ENCODE data around the gene SHLD1.
"Not testable (repeated sequence)": the region's sequence is repeated elsewhere in the genome, so short reads cannot be mapped to it uniquely, and the experiment has no call there.

Gene SHLD1

DNA sequence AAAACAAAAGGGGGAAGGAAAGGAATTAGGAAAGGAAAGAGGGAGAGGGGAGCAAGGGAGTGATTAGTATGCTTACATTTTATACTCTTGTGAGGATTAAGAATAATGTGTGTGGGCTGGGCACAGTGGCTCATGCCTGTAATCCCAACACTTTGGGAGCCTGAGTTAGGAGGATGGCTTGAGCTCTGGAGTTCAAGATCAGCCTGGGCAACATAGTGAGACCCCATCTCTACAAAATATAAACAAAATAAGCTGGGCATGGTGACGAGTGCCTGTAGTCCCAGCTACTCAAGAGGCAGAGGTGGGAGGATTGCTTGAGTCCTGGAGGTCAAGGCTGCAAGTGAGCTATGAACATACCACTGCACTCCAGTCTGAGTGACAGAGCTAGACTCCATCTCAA, 47.0 kb downstream of the SHLD1 start:
- no peak for DNase-seq (ENCODE audit: low read depth)
- H3K4me3 ChIP-seq (ENCODE audit: control insufficient read depth, low read depth, low read length) = no peak overlapping the region
- TF ChIP-seq, protein P1, sequence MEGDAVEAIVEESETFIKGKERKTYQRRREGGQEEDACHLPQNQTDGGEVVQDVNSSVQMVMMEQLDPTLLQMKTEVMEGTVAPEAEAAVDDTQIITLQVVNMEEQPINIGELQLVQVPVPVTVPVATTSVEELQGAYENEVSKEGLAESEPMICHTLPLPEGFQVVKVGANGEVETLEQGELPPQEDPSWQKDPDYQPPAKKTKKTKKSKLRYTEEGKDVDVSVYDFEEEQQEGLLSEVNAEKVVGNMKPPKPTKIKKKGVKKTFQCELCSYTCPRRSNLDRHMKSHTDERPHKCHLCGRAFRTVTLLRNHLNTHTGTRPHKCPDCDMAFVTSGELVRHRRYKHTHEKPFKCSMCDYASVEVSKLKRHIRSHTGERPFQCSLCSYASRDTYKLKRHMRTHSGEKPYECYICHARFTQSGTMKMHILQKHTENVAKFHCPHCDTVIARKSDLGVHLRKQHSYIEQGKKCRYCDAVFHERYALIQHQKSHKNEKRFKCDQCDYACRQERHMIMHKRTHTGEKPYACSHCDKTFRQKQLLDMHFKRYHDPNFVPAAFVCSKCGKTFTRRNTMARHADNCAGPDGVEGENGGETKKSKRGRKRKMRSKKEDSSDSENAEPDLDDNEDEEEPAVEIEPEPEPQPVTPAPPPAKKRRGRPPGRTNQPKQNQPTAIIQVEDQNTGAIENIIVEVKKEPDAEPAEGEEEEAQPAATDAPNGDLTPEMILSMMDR (IDR thresholded peaks at IDR 0.05; ENCODE audit: control insufficient read depth, insufficient read depth, low read depth, low read length, missing control alignments) = no peak

GRCh38 chr20:5797843-5798462, 47.8 kb downstream of the SHLD1 start:
- TF ChIP-seq, protein P1 (IDR thresholded peaks at IDR 0.05; ENCODE audit: control insufficient read depth, insufficient read depth, low read depth, low read length, missing control alignments) = no peak
- DNase-seq (ENCODE audit: low read depth) = no peak
- no peak overlapping the region for H3K4me3 ChIP-seq (ENCODE audit: control insufficient read depth, low read depth, low read length)

- not testable (repeated sequence) for H3K4me3 ChIP-seq (ENCODE audit: control insufficient read depth, low read depth, low read length); DNase-seq (ENCODE audit: low read depth)
These were observed 53.6 kb downstream of the SHLD1 start for GRCh38 chr20:5803754-5804303.

DNA sequence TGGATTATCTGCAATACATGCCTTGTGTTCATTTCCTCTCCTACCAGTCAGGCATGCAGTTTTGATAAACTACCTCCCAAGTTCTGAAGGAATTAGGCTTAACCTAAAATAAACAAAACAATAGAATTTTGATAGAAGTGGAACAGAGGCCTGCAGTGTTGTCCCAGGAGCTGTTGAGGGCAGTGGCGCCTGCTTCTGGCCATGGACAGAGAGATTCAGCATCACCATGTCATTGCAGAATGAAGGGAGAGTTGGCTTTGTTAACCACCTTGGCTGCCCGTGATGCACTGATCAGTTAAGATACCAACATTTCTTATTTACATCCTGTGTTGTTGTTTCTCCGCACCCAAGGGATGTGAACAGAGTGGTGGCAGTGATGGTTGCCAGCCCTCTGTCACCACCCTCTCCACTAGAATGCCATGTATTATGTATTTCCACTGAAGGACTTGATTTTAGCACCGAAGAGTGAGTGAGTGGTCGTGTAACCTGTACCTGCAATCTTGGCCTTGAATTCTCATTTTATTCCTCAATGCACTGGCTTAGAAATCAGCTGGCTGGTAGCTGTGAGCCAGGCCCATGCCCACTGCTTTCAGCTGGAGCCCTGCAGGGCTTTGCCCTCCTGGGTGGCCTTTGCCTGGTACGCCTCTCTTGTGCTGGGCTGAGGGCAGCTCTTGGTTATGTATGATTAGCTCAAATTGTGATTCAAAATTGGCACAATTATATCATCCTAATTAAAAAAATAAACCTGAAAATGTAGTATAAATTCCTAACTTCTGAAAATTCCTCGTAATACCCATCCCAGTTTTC, 56.5 kb downstream of the SHLD1 start:
- TF ChIP-seq, protein P1 (IDR thresholded peaks at IDR 0.05; ENCODE audit: control insufficient read depth, insufficient read depth, low read depth, low read length, missing control alignments) = peak; percentile 21
- no peak overlapping the region for H3K4me3 ChIP-seq (ENCODE audit: control insufficient read depth, low read depth, low read length)
- DNase-seq (ENCODE audit: low read depth) = no peak

DNA sequence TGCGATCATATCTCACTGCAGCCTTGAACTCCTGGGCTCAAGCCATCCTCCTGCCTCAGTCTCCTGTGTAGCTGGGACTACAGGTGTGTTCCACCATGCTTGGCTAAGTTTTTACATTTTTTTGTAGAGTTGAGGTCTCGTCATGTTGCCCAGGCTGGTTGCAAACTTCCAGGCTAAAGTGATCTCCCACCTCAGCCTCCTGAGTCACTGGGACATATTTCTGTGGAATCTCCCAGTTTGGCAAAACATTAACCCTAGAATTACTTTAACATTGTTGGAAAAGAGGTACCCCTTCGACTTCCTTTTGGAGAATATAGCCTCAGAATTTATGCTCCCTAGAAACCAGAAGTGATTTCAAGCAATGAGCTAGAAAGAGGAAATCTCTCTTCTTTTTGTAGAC, 57.2 kb downstream of the SHLD1 start:
- no peak overlapping the region for H3K4me3 ChIP-seq (ENCODE audit: control insufficient read depth, low read depth, low read length)
- DNase-seq (ENCODE audit: low read depth) = no peak
- TF ChIP-seq, protein P1 (IDR thresholded peaks at IDR 0.05; ENCODE audit: control insufficient read depth, insufficient read depth, low read depth, low read length, missing control alignments) = no peak

- no peak overlapping the region for H3K4me3 ChIP-seq (ENCODE audit: control insufficient read depth, low read depth, low read length)
- TF ChIP-seq, protein P1 (IDR thresholded peaks at IDR 0.05; ENCODE audit: control insufficient read depth, insufficient read depth, low read depth, low read length, missing control alignments) = no peak
- DNase-seq (ENCODE audit: low read depth) = no peak
These were observed 58.7 kb downstream of the SHLD1 start for GRCh38 chr20:5808901-5809300.

GRCh38 chr20:5809495-5809894, 59.3 kb downstream of the SHLD1 start:
- TF ChIP-seq, protein P1 (IDR thresholded peaks at IDR 0.05; ENCODE audit: control insufficient read depth, insufficient read depth, low read depth, low read length, missing control alignments) = no peak
- no peak for DNase-seq (ENCODE audit: low read depth)
- no peak overlapping the region for H3K4me3 ChIP-seq (ENCODE audit: control insufficient read depth, low read depth, low read length)
